Vagina (tissue), 2 donors: ENCODE results near the gene UBE2G1. TPM values are rescaled to one million over a fixed set of nuclear protein-coding genes. Genes with fewer than 3 reads are reported as not detected.
"Not testable (repeated sequence)": the region's sequence is repeated elsewhere in the genome, so short reads cannot be mapped to it uniquely, and the experiment has no call there.

Experiments used
- DNase-seq, 2 donors: peaks; one replicate each; pipeline ENCODE4 v3.0.0-alpha.2; 2017; ENCODE audit errors: extremely low spot score in 2 of 2
- H3K27ac ChIP-seq: fragments of 200-600 bp; sonication (generic); one replicate; pipeline ENCODE4 v1.5.1; 2019
- H3K27me3 ChIP-seq: fragments of 200-600 bp; sonication (generic); one replicate; pipeline ENCODE4 v1.5.1; 2019
- H3K36me3 ChIP-seq, 2 donors: fragments of 200-600 bp; sonication (generic); one replicate each; pipeline ENCODE4 v1.5.1; 2017 to 2019
- H3K4me1 ChIP-seq: fragments of 200-600 bp; sonication (generic); one replicate; pipeline ENCODE4 v1.5.1; 2019
- H3K4me3 ChIP-seq, 2 donors: fragments of 200-600 bp; sonication (generic); 1 replicate in 1 of 2; 2 replicates in 1 of 2; pipeline ENCODE4 v1.5.1; 2016 to 2019
- H3K9me3 ChIP-seq: fragments of 200-600 bp; sonication (generic); one replicate; pipeline ENCODE4 v1.5.1; 2019
- CTCF ChIP-seq, 3 experiments: fragments of 450-650 bp in 2 of 3; fragments of 200-600 bp in 1 of 3; sonication (generic) in 1 of 3; IDR thresholded peaks; one replicate each; pipeline ENCODE4 v1.5.1; 2017 to 2019; ENCODE audit warnings: antibody characterized with exemption in 3 of 3, mild to moderate bottlenecking in 2 of 3, moderate library complexity in 2 of 3
- POLR2A ChIP-seq, 2 donors: fragments of 450-650 bp; IDR thresholded peaks; one replicate each; pipeline ENCODE4 v1.6.1; 2017; ENCODE audit warnings: antibody characterized with exemption in 2 of 2, mild to moderate bottlenecking in 2 of 2, moderate library complexity in 2 of 2
- POLR2AphosphoS5 ChIP-seq, 2 donors: sonication (generic); formaldehyde crosslinking; IDR thresholded peaks; one replicate each; pipeline ENCODE4 v1.9.0; 2017; ENCODE audit warnings: antibody characterized with exemption in 2 of 2, mild to moderate bottlenecking in 2 of 2, low read depth in 1 of 2; ENCODE audit not compliant: insufficient read depth in 1 of 2
- intact Hi-C: fragments of 100-400 bp; cut with DNase I; formaldehyde crosslinking; loops from one replicate; pipeline ENCODE4 v1.15.1; 2023
- total RNA-seq: library from RNA; depleted of rRNA; stranded (reverse); fragments of >200 nt; gene quantifications from one replicate; pipeline ENCODE4 v1.2.3, GENCODE V29; 2016

The UBE2G1 gene
- total RNA-seq, 1 donor from 2014 or later = 45.4 TPM

GRCh38 chr17:4375039-4375748 is 8.7 kb upstream of the UBE2G1 start:
- DNase-seq = no peak
- no peaks in the 10 kb centered on the region for H3K4me1 ChIP-seq
- intact Hi-C loops = no loop called here
- no peaks in the 10 kb centered on the region for H3K36me3 ChIP-seq
- H3K9me3 ChIP-seq = no peaks in the 10 kb centered on the region
- H3K27me3 ChIP-seq = no peaks in the 10 kb centered on the region
- H3K4me3 ChIP-seq = no peak overlapping the region
- no peak overlapping the region for H3K27ac ChIP-seq
- no peak for TF ChIP-seq CTCF (IDR thresholded peaks at IDR 0.05)
- TF ChIP-seq POLR2A (IDR thresholded peaks at IDR 0.05) = no peak
- TF ChIP-seq POLR2AphosphoS5 (IDR thresholded peaks at IDR 0.05; ENCODE audit: insufficient read depth in 1 of 2, low read depth in 1 of 2) = no peak

GRCh38 chr17:4369557-4370230 is 3.2 kb upstream of the UBE2G1 start:
- TF ChIP-seq POLR2A (IDR thresholded peaks at IDR 0.05) (no peak), CTCF (IDR thresholded peaks at IDR 0.05) (no peak), POLR2AphosphoS5 (IDR thresholded peaks at IDR 0.05; ENCODE audit: insufficient read depth in 1 of 2, low read depth in 1 of 2) (no peak)
- Histone ChIP-seq H3K4me3 (no peak overlapping the region), H3K36me3 (no peaks in the 10 kb centered on the region), H3K9me3 (no peaks in the 10 kb centered on the region), H3K4me1 (peaks cover 2% of the 10 kb centered on the region), H3K27ac (no peak overlapping the region), H3K27me3 (no peaks in the 10 kb centered on the region)
- DNase-seq = no peak
- intact Hi-C loops = no loop called here

- Histone ChIP-seq H3K36me3 (no peaks in the 10 kb centered on the region), H3K27ac (no peak overlapping the region), H3K4me1 (peaks cover 16% of the 10 kb centered on the region), H3K27me3 (no peaks in the 10 kb centered on the region), H3K4me3 (no peak overlapping the region), H3K9me3 (no peaks in the 10 kb centered on the region)
- DNase-seq = no peak
- intact Hi-C loops = no loop called here
- TF ChIP-seq CTCF (IDR thresholded peaks at IDR 0.05) (no peak), POLR2A (IDR thresholded peaks at IDR 0.05) (no peak), POLR2AphosphoS5 (IDR thresholded peaks at IDR 0.05; ENCODE audit: insufficient read depth in 1 of 2, low read depth in 1 of 2) (no peak)
Observed at GRCh38 chr17:4368341-4368740, 1.9 kb upstream of the UBE2G1 start.

- Histone ChIP-seq H3K27ac (peak overlapping the region; percentile 98), H3K4me3 (peak overlapping the region in 1 of 2 donors; percentile 82), H3K4me1 (peaks cover 27% of the 10 kb centered on the region)
- H3K9me3 ChIP-seq, intact Hi-C loops, DNase-seq, H3K36me3 ChIP-seq, H3K27me3 ChIP-seq: not testable (repeated sequence)
Observed at GRCh38 chr17:4367177-4367576, 702 bp upstream of the UBE2G1 start.

GRCh38 chr17:4365628-4366326 is 698 bp downstream of the UBE2G1 start:
- TF ChIP-seq POLR2A (IDR thresholded peaks at IDR 0.05) = no peak
- no peak for TF ChIP-seq CTCF (IDR thresholded peaks at IDR 0.05)
- TF ChIP-seq POLR2AphosphoS5 (IDR thresholded peaks at IDR 0.05; ENCODE audit: insufficient read depth in 1 of 2, low read depth in 1 of 2) = no peak
- Histone ChIP-seq H3K27ac (peak overlapping the region; percentile 98), H3K9me3 (no peaks in the 10 kb centered on the region), H3K27me3 (no peaks in the 10 kb centered on the region), H3K36me3 (no peaks in the 10 kb centered on the region), H3K4me1 (peaks cover 39% of the 10 kb centered on the region), H3K4me3 (peak overlapping the region; percentile 82 to 97)
- intact Hi-C loops = no loop called here
- no peak for DNase-seq
